HFFc6 (cell line): ENCODE measurements around the gene FBRS. TPM values are rescaled to one million over a fixed set of nuclear protein-coding genes. Genes with fewer than 3 reads are reported as not detected.
"Not testable (repeated sequence)": the region's sequence is repeated elsewhere in the genome, so short reads cannot be mapped to it uniquely, and the experiment has no call there.

Experiments
- DNase-seq: peaks from one replicate; pipeline ENCODE4 v3.0.0-alpha.2; 2018
- H3K27ac Mint-ChIP-seq: 2 replicates; pipeline ENCODE4 v1.8.0; 2020; ENCODE audit warnings: mild to moderate bottlenecking, mixed read lengths
- H3K27me3 Mint-ChIP-seq: 2 replicates; pipeline ENCODE4 v1.8.0; 2021; ENCODE audit warnings: mild to moderate bottlenecking, moderate library complexity, mixed read lengths; ENCODE audit not compliant: insufficient read depth
- H3K36me3 Mint-ChIP-seq: 2 replicates; pipeline ENCODE4 v1.8.0; 2021; ENCODE audit warnings: low read depth, mixed read lengths
- H3K4me1 Mint-ChIP-seq: 2 replicates; pipeline ENCODE4 v1.8.0; 2020; ENCODE audit warnings: low read depth, mixed read lengths
- H3K4me3 Mint-ChIP-seq: 2 replicates; pipeline ENCODE4 v1.8.0; 2020; ENCODE audit warnings: mild to moderate bottlenecking, moderate library complexity, mixed read lengths
- H3K9me3 Mint-ChIP-seq: 2 replicates; pipeline ENCODE4 v1.8.0; 2020; ENCODE audit warnings: mild to moderate bottlenecking, mixed read lengths
- total RNA-seq, 6 experiments: library from RNA; stranded (reverse); fragmentation: NEBNext Ultra II Directional; extraction: Animal tissue kit (Norgen Biotek cat#: 25700); gene quantifications; 2 replicates in 1 of 6; 3 replicates in 5 of 6; pipeline ENCODE4 v1.2.3, GENCODE V29; 2021
- TF ChIP-seq, protein P1 (sequence below): fragments of 200-600 bp; sonication (generic); IDR thresholded peaks from 2 replicates; pipeline ENCODE4 v1.5.0; 2021; ENCODE audit warnings: antibody characterized with exemption, mild to moderate bottlenecking

Gene FBRS
- total RNA-seq, 6 experiments from 2014 or later, result 54.1 to 72.1 (median 64.5) TPM

DNA sequence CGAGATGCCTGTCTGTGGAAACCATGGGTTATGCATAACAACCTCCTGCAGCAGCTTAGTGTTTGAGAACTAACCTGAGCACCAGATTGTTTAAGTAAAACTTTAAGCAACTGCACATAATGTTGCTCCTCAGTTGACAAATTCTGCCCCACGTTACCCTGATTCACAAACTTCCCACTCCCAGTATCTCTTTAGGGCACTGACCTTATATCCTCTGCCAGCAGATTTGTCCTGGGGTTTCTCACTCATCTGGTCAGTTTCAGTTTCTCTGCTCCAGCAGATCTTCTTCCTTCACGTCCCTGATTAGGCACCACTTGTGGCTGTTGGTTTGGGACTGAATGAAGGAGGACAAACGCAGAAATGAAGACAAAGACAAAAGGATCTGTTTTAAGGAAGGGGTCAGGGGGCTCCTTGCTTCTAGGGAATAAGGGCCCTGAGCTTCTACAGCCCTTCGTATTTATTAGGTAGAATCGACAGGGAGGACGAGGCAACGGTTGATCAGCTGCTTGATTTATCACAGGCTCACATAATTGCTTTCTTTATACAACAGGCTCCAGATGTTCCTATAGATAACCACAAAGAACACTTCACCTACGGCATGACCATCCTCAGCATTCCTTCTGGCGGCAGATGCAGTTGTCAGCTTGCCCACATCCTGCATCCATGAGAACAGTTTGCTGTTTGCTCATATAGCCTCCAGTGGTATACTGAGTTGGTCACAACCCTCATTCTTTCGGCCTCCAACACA lies 34.5 kb upstream of the FBRS start:
- TF ChIP-seq, protein P1, sequence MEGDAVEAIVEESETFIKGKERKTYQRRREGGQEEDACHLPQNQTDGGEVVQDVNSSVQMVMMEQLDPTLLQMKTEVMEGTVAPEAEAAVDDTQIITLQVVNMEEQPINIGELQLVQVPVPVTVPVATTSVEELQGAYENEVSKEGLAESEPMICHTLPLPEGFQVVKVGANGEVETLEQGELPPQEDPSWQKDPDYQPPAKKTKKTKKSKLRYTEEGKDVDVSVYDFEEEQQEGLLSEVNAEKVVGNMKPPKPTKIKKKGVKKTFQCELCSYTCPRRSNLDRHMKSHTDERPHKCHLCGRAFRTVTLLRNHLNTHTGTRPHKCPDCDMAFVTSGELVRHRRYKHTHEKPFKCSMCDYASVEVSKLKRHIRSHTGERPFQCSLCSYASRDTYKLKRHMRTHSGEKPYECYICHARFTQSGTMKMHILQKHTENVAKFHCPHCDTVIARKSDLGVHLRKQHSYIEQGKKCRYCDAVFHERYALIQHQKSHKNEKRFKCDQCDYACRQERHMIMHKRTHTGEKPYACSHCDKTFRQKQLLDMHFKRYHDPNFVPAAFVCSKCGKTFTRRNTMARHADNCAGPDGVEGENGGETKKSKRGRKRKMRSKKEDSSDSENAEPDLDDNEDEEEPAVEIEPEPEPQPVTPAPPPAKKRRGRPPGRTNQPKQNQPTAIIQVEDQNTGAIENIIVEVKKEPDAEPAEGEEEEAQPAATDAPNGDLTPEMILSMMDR, result no peak
- H3K9me3 Mint-ChIP-seq, result peaks cover 18% of the 10 kb centered on the region

DNA sequence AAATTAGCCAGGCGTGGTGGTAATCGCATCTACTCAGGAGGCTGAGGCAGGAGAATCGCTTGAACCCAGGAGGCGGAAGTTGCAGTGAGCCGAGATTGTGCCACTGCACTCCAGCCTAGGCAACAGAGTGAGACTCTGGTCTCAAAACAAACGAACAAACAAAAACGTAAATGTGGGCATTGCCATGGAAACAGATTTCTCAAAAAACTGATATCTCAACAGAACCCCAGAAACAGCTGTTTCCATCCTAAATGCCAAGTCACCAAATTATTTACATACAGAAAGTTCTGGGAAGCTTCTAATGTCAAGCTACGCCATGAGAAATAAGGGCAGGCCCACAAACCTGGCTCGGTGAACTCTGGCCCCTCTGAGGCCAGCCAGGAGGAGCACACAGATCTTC lies 32.0 kb upstream of the FBRS start:
- H3K36me3 Mint-ChIP-seq, result peaks cover 6% of the 10 kb centered on the region; the same call in 1 of the 2 replicates
- no peak overlapping the region for H3K27ac Mint-ChIP-seq
- H3K9me3 Mint-ChIP-seq, result peaks cover 14% of the 10 kb centered on the region
- H3K4me1 Mint-ChIP-seq, result peaks cover 21% of the 10 kb centered on the region
- no peak overlapping the region for H3K4me3 Mint-ChIP-seq
- TF ChIP-seq, protein P1, result no peak
- peaks cover 4% of the 10 kb centered on the region for H3K27me3 Mint-ChIP-seq
- DNase-seq, result no peak

More for the DNA sequence above, 34.5 kb upstream of the FBRS start:
- H3K27me3 Mint-ChIP-seq, result peaks cover 4% of the 10 kb centered on the region
- H3K4me1 Mint-ChIP-seq, result peaks cover 37% of the 10 kb centered on the region
- no peak overlapping the region for H3K27ac Mint-ChIP-seq
- no peak overlapping the region; the same call in 1 of the 2 replicates for H3K4me3 Mint-ChIP-seq
- H3K36me3 Mint-ChIP-seq, result peaks cover 10% of the 10 kb centered on the region
- no peak for DNase-seq

DNA sequence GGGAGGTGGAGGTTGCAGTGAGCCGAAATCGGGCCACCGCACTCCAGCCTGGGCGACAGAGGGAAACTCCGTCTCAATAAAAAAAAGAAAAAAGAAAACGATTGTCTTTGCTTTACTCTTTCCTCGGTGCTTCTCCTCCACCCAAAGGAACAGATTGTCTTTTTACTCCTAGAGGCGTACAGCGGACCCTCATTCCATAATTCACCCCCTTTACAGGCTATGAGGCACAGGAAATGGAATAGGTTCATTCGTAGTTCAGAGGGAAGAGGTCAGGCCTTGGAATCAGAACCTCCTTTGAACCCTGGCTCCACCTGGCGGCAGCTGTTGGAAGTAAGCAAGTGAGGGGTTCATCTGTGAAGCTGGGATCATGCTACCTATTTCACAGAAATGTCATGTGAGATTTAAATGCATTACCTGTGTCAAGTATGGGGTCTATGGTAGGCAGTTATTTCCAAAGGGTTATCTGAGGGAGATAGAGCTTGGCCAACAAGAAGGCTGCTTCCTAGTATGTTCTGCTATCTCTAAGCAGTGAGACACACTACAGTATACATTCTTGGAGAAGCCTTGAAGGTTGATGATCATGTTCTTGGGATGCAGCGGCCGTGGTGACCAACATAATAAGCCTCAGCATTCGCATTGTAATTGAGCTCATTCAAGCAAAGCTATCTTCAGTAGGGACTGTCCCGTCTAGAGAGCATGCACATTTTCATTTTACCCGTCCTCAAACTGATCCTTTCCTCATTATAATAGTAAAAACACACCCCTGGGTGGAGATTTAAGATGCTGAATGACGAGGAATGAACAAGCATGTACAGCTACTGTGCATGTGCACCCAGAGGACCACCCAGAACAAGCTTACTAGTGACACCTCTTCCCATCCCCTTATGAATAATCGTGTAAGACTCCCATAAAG lies 29.3 kb upstream of the FBRS start:
- H3K4me3 Mint-ChIP-seq, result no peak overlapping the region
- H3K9me3 Mint-ChIP-seq, result peaks cover 3% of the 10 kb centered on the region
- peak; percentile 36 for DNase-seq
- peaks cover 3% of the 10 kb centered on the region; the same call in 1 of the 2 replicates for H3K27me3 Mint-ChIP-seq
- H3K27ac Mint-ChIP-seq, result no peak overlapping the region; the same call in 1 of the 2 replicates
- peaks cover 8% of the 10 kb centered on the region for H3K4me1 Mint-ChIP-seq
- TF ChIP-seq, protein P1, result peak; percentile 95
- no peaks in the 10 kb centered on the region; the same call in 1 of the 2 replicates for H3K36me3 Mint-ChIP-seq

DNA sequence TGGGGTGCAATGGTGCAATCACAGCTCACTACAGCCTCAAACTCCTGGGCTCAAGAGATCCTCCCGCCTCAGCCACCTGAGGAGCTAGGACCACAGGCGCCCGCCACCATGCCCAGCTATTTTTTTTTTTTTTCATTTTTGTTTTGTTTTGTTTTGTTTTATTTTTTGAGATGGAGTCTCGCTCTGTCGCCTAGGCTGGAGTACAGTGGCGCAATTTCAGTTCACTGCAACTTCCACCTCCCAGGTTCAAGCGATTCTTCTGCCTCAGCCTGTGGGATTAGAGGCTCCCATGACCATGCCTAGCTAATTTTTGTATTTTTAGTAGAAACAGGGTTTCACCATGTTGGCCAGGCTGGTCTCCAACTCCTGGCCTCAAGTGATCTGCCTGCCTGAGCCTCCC lies 25.8 kb upstream of the FBRS start:
- H3K4me1 Mint-ChIP-seq, result peaks cover 27% of the 10 kb centered on the region
- not testable (repeated sequence) for DNase-seq, H3K9me3 Mint-ChIP-seq

DNA sequence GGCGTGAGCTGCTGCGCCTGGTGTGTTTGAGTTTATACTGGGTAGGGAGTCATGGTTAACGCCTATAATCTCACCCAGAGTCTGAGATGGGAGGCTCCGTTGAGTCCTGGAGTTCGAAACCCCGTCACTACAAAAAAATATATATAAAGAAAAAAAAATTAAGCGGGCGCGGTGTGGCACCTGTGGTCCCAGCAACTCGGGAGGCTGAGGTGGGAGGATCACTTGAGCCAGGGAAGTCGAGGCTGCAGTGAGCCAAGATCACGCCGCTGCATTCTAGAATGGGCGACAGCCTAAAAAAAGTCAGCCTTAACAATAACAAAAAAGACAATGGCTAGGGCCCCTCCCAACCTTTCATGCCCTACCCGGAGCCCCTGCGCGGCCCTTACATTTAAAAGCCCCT lies 24.7 kb upstream of the FBRS start:
- no peaks in the 10 kb centered on the region for H3K36me3 Mint-ChIP-seq
- TF ChIP-seq, protein P1, result no peak
- H3K4me3 Mint-ChIP-seq, result peak overlapping the region; percentile 97
- no peak for DNase-seq
- peaks cover 26% of the 10 kb centered on the region for H3K4me1 Mint-ChIP-seq
- peaks cover 3% of the 10 kb centered on the region; the same call in 1 of the 2 replicates for H3K27me3 Mint-ChIP-seq
- peak overlapping the region; percentile 90; the same call in 1 of the 2 replicates for H3K27ac Mint-ChIP-seq
- H3K9me3 Mint-ChIP-seq, result no peaks in the 10 kb centered on the region

More for the DNA sequence above, 25.8 kb upstream of the FBRS start:
- not testable (repeated sequence) for H3K27me3 Mint-ChIP-seq, H3K36me3 Mint-ChIP-seq, H3K4me3 Mint-ChIP-seq, H3K27ac Mint-ChIP-seq
